Activated T-cell treated with anti-CD3 and anti-CD28 coated beads for 48 hours (primary cell): ENCODE data around the gene LYZL2.
"Not testable (repeated sequence)": the region's sequence is repeated elsewhere in the genome, so short reads cannot be mapped to it uniquely, and the experiment has no call there.

ENCODE experiments used
- DNase-seq: peaks from one replicate; pipeline ENCODE4 v3.0.0-alpha.2; 2020; ENCODE audit warnings: low read depth

LYZL2 gene

GRCh38 chr10:30637881-30638467, 8.4 kb upstream of the LYZL2 start:
- DNase-seq: no peak

DNA sequence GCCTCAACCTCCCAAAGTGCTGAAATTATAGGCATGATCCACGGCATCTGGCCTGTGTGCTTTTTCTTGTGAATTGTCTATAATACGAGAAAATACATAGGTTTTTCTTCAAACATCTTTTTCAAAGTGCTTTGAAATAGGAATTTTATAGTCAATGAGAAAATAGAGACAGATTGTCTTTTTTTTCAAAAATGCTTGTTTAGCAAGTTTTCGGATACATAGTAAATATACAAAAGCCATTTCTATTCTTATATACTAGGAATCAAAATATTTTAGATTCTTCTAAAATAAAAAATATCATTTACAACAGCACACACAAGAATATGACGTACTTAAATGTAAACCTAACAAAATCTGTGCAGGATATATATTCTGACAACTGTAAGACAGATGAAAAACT, 1.6 kb upstream of the LYZL2 start:
- no peak for DNase-seq

DNA sequence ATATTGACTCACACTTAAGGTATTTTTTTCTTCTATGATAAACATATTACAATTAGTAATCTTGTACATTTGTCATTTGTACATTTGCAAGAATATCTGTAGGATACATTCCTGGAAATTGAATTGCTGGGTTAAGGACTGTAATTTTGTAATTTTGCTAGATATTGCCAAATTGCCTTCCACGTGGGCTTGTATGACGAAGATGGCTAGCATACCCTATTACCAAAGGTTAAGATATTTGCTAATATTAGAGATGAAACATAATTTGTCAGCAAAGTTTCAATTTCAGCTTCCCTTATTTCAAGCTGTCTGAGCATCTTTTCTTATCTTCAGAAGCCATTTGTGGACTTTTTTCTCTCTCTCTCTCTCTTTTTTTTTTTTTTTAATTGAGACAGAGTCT, 1.0 kb upstream of the LYZL2 start:
- no peak for DNase-seq

DNA sequence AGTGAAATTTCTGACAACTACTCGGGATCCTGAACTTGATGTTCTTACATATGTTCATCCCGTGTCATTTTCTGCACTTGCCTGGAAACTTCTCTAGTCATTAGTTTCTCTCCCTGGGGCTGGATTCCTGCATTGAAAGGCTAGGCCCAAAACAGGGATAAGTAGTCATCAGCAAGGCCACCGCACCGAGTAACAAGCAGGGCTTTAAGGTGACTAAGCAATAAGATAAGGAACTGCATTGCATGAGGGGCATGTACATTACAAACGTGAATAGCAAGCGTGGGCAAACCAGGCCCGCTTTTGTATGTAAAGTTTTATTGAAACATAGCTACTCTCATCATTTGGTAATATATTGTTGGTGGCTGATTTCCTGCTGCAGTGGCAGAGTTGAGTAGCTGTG, 977 bp downstream of the LYZL2 start:
- not testable (repeated sequence) for DNase-seq

- not testable (repeated sequence) for DNase-seq
These were observed 2.7 kb downstream of the LYZL2 start for GRCh38 chr10:30626837-30627236.

GRCh38 chr10:30626196-30626595, 3.4 kb downstream of the LYZL2 start:
- DNase-seq: not testable (repeated sequence)

DNA sequence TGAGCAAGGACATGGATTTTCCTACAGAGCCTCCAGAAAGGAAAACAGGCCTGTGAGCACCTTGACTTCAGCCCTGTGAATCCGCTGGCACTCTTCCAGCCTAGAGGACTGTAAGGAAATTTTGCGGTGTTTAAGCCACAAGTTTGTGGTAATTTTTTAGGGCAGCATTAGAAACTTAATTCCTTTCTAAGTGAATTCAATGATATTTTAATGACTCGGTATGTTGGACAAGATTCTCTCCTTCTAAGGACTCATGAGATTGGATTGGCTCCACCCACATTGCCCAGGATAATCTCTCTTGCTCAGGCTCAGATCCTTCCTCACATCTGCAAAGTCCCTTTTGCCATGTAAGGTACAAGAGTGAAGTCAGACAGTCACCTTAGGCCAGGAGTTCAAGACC, 4.5 kb downstream of the LYZL2 start:
- no peak for DNase-seq

- DNase-seq: no peak
These were observed 9.6 kb downstream of the LYZL2 start for GRCh38 chr10:30619966-30620365.

DNA sequence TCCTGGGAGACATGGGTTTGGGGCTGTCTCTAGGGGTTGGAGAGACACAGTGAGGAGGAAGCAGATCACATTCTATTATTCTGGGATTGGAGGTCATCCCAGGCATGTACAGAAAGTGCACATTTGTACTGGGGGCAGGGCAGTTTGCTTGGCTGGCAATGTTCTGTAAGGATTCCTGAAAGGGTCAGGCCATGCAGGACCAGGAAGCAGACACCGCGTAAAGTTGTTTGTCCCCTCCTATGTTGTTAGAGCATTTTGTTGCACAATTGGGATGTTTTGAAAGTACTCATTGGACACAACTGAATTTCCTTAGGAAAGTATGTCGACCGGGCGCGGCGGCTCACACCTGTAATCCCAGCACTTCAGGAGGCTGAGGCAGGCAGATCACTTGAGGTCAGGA, 12.5 kb downstream of the LYZL2 start:
- DNase-seq: no peak

DNA sequence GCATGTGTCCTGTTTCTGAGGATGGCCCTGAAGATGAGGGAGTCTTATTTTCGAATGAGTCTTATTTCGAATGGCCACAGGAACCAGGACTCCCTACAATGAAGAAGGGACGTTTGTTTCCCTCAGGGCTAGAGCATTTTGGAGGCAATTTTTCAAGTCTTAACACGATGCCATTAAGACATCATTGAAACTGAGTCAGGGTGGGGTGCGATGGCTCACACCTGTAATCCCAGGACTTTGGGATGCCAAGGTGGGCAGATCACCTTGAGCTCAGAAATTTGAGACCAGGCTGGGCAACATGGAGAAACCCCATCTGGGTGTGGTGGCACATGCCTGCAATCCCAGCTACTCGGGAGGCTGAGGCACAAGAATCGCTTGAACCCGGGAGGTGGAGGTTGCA, 18.5 kb downstream of the LYZL2 start:
- DNase-seq: not testable (repeated sequence)

- DNase-seq: no peak
These were observed 21.7 kb downstream of the LYZL2 start for GRCh38 chr10:30607814-30608213.

DNA sequence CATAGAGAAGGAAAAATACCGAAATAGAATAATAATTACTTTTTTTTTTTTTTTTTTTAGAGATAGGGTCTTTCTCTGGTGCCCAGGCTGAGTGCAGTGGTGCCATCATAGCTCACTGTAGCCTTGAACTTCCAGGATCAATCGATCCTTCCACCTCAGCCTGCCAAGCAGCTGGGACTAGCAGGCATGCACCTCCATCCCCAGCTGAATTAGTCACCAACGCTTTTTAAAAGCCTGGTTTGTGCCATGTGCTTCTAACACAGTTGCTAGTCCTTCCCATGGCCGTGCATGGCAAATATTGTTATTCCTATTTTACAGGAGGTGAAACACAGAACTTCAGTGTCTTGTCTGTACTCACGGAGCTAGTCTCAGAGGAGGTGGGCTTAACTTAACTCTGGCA, 23.2 kb downstream of the LYZL2 start:
- DNase-seq: no peak

GRCh38 chr10:30605341-30606121, 24.0 kb downstream of the LYZL2 start:
- DNase-seq: not testable (repeated sequence)

GRCh38 chr10:30603589-30603988, 26.0 kb downstream of the LYZL2 start:
- DNase-seq: no peak

GRCh38 chr10:30602747-30603146, 26.8 kb downstream of the LYZL2 start:
- no peak for DNase-seq

DNA sequence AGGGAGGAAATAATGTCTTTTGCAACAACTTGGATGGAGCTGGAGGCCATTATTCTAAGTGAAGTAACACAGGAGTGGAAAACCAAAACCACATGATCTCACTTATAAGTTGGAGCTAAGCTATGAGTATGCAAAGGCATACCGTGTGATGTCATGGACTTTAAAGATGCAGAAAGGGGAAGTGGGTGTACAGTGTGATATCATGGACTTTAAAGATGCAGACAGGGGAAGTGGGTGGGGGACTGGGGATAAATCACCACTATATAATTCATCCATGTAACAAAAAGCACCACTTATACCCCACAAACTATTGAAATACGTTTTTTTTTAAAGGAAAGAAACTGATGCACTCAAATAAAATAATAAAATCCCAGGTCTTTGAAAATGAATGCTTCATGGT, 29.5 kb downstream of the LYZL2 start:
- no peak for DNase-seq

DNA sequence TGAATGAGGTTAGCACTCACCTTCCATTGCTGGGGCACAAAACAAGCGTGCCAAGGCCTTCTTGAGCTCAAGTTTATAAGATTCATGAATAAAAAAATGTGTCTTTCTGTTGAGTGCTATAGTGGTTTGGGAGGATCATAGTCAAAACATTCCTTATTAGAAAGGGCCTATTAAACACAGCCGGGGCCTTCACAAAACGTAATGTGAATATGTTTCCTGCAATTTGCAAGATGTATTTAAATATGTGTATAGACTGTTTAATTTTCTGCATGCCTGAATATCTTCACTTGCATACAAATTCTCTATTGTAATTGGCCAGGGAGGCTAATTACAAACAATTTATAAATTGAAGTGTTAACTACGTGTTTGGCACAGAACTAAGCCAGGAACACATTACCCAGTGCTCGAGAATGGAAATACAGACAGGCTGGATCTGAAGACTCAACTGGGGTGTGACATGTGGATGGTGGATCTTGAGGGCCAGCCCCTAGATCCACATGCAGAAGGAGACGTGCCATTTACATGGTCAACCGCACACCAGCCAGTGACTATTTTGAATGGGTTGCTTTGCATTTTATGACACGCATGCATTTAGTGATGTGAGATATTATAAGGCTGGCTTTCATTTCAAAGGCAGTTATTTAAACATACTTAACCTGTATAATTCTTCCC, 31.3 kb downstream of the LYZL2 start:
- DNase-seq: no peak

- DNase-seq: not testable (repeated sequence)
These were observed 32.1 kb downstream of the LYZL2 start for GRCh38 chr10:30597433-30597824.

- DNase-seq: not testable (repeated sequence)
These were observed 32.8 kb downstream of the LYZL2 start for GRCh38 chr10:30596493-30597432.

GRCh38 chr10:30596013-30596412, 33.5 kb downstream of the LYZL2 start:
- no peak for DNase-seq

- no peak for DNase-seq
These were observed 35.5 kb downstream of the LYZL2 start for GRCh38 chr10:30594077-30594476.

GRCh38 chr10:30592770-30593169, 36.8 kb downstream of the LYZL2 start:
- not testable (repeated sequence) for DNase-seq
